HEK293 (cell line): ENCODE data around the gene KLHL6.

Experiments
- CTCF ChIA-PET: fragments of 350-600 bp; formaldehyde crosslinking; extraction: SDS; loops from one replicate; lab custom pipeline; 2021; ENCODE audit warnings: antibody characterized with exemption; lab: Yijun Ruan, JAX
- POLR2A ChIA-PET: fragments of 300-600 bp; formaldehyde crosslinking; extraction: SDS; loops from one replicate; lab custom pipeline; 2020; ENCODE audit warnings: antibody characterized with exemption, inconsistent platforms; lab: Yijun Ruan, JAX
- H3K27ac ChIP-seq: fragments of 200-500 bp; sonication (Bioruptor generic); 2 replicates; pipeline ENCODE4 v1.5.1; 2014; ENCODE audit warnings: low read depth, low read length, control low read depth, inconsistent platforms; ENCODE audit errors: extremely low read depth
- H3K36me3 ChIP-seq, 2 experiments: fragments of 200-500 bp in 1 of 2; sonication (Bioruptor generic) in 1 of 2; 1 replicate in 1 of 2; 2 replicates in 1 of 2; pipeline ENCODE4 v1.5.1; 2014 to 2017; ENCODE audit warnings: inconsistent platforms in 2 of 2, low read length in 2 of 2; ENCODE audit not compliant: control insufficient read depth in 2 of 2, insufficient read depth in 1 of 2
- H3K4me1 ChIP-seq: fragments of 200-500 bp; sonication (Bioruptor generic); 2 replicates; pipeline ENCODE4 v1.5.1; 2014; ENCODE audit warnings: mild to moderate bottlenecking, low read length, inconsistent platforms; ENCODE audit not compliant: control insufficient read depth, insufficient read depth
- H3K4me3 ChIP-seq: 2 replicates; pipeline ENCODE4 v1.5.1; 2011; ENCODE audit warnings: low read depth, mild to moderate bottlenecking, control low read depth, low read length, moderate library complexity
- H3K9me3 ChIP-seq: fragments of 200-500 bp; sonication (Bioruptor generic); 2 replicates; pipeline ENCODE4 v1.5.1; 2014; ENCODE audit warnings: low read depth, low read length, inconsistent platforms; ENCODE audit not compliant: control insufficient read depth, insufficient read depth
- HOXD13 ChIP-seq: sonication (generic); formaldehyde crosslinking; IDR thresholded peaks from 2 replicates; pipeline ENCODE4 v1.8.0; 2022; ENCODE audit warnings: missing genetic modification reagents, borderline replicate concordance
- KLF16 ChIP-seq: fragments of 450-650 bp; formaldehyde crosslinking; IDR thresholded peaks from 2 replicates; pipeline ENCODE4 v1.5.1; 2017; ENCODE audit warnings: missing biosample characterization, missing genetic modification characterization
- PRDM2 ChIP-seq: fragments of 450-650 bp; formaldehyde crosslinking; IDR thresholded peaks from 2 replicates; pipeline ENCODE4 v1.5.1; 2016; ENCODE audit warnings: missing biosample characterization, missing genetic modification characterization, borderline replicate concordance
- ZBTB21 ChIP-seq: fragments of 450-650 bp; formaldehyde crosslinking; IDR thresholded peaks from 2 replicates; pipeline ENCODE4 v1.5.1; 2017; ENCODE audit warnings: missing biosample characterization, missing genetic modification characterization
- ZNF16 ChIP-seq: fragments of 450-650 bp; formaldehyde crosslinking; IDR thresholded peaks from 2 replicates; pipeline ENCODE4 v1.5.1; 2016; ENCODE audit warnings: low read depth, missing biosample characterization, missing genetic modification characterization
- ZNF175 ChIP-seq: fragments of 450-650 bp; formaldehyde crosslinking; IDR thresholded peaks from 2 replicates; pipeline ENCODE4 v1.5.1; 2016; ENCODE audit warnings: missing biosample characterization, missing genetic modification characterization
- ZNF423 ChIP-seq: fragments of 450-650 bp; formaldehyde crosslinking; IDR thresholded peaks from 2 replicates; pipeline ENCODE4 v1.5.1; 2016; ENCODE audit warnings: missing biosample characterization, missing genetic modification characterization
- ZNF510 ChIP-seq: fragments of 450-650 bp; formaldehyde crosslinking; IDR thresholded peaks from 2 replicates; pipeline ENCODE4 v1.5.1; 2018; ENCODE audit warnings: mild to moderate bottlenecking, missing genetic modification characterization, missing biosample characterization; ENCODE audit not compliant: insufficient replicate concordance
- ZNF555 ChIP-seq: fragments of 450-650 bp; formaldehyde crosslinking; conservative IDR thresholded peaks from 2 replicates; pipeline ENCODE4 v1.5.1; 2017; ENCODE audit warnings: missing biosample characterization, mild to moderate bottlenecking, missing genetic modification characterization, inconsistent platforms
- ZNF558 ChIP-seq: fragments of 450-650 bp; formaldehyde crosslinking; IDR thresholded peaks from 2 replicates; pipeline ENCODE4 v1.5.1; 2016; ENCODE audit warnings: missing biosample characterization, missing genetic modification characterization
- ZNF580 ChIP-seq: fragments of 450-650 bp; formaldehyde crosslinking; IDR thresholded peaks from 2 replicates; pipeline ENCODE4 v1.5.1; 2016; ENCODE audit warnings: missing biosample characterization, missing genetic modification characterization
- ZNF660 ChIP-seq: fragments of 450-650 bp; IDR thresholded peaks from 2 replicates; pipeline ENCODE4 v1.5.1; 2018; ENCODE audit warnings: missing biosample characterization, mild to moderate bottlenecking, missing genetic modification characterization
- ZNF670 ChIP-seq: fragments of 450-650 bp; formaldehyde crosslinking; IDR thresholded peaks from 2 replicates; pipeline ENCODE4 v1.5.1; 2016; ENCODE audit warnings: missing biosample characterization, missing genetic modification characterization, low read depth
- ZSCAN18 ChIP-seq: fragments of 450-650 bp; formaldehyde crosslinking; IDR thresholded peaks from 2 replicates; pipeline ENCODE4 v1.5.1; 2016; ENCODE audit warnings: missing biosample characterization, missing genetic modification characterization
- ZXDB ChIP-seq: fragments of 450-650 bp; formaldehyde crosslinking; IDR thresholded peaks from 2 replicates; pipeline ENCODE4 v1.5.1; 2016; ENCODE audit warnings: missing biosample characterization, missing genetic modification characterization
- TF ChIP-seq, protein P1 (sequence below): fragments of 450-650 bp; formaldehyde crosslinking; IDR thresholded peaks from 2 replicates; pipeline ENCODE4 v1.5.1; 2016; ENCODE audit warnings: missing biosample characterization, missing genetic modification characterization, low read depth

KLHL6 gene

DNA sequence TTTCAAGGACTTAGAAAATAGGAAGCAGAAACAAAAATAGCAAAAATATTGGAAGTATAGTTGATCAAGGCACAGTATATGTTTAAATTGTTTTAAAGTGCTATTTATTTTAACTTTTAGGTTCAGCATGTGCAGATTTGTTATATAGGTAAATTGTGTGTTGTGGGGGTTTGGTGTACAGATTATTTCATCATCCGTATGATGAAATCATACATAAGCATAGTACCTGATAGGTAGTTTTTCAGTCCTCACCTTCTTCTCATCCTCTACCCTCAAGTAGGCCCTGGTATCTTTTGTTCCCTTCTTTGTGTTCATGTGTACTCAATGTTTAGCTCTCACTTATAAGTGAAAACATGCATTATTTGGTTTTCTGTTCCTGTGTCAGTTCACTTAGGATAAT is 50.9 kb downstream of the KLHL6 start:
- H3K4me1 ChIP-seq, result no peaks in the 10 kb centered on the region
- no peak overlapping the region for H3K4me3 ChIP-seq
- TF ChIP-seq ZNF175 (tag by site-specific recombination), result no peak
- no peak for TF ChIP-seq ZXDB
- no peak for TF ChIP-seq ZNF510
- no peak for TF ChIP-seq ZNF670
- POLR2A ChIA-PET, result no interaction called here
- H3K9me3 ChIP-seq, result no peaks in the 10 kb centered on the region
- H3K36me3 ChIP-seq, result no peaks in the 10 kb centered on the region
- CTCF ChIA-PET, result interaction anchor here (1.1 kb wide), 1 partner anchor 17 kb away, joined by 3 read pairs; no protein-coding TSS in a partner anchor
- H3K27ac ChIP-seq, result no peak overlapping the region

- no peak overlapping the region for H3K27ac ChIP-seq
- ChIA-PET CTCF (no interaction called here), POLR2A (no interaction called here)
- no peaks in the 10 kb centered on the region for H3K9me3 ChIP-seq
- H3K4me3 ChIP-seq, result no peak overlapping the region
- no peaks in the 10 kb centered on the region for H3K4me1 ChIP-seq
- no peak for TF ChIP-seq ZNF423 (tag by site-specific recombination)
- TF ChIP-seq HOXD13 (CRISPR knock-in tag), result no peak
- no peak for TF ChIP-seq ZNF558
- no peak for TF ChIP-seq ZNF555 (tag by site-specific recombination)
- TF ChIP-seq ZNF16 (tag by site-specific recombination), result no peak
- no peak for TF ChIP-seq PRDM2 (tag by site-specific recombination)
- TF ChIP-seq ZNF580 (tag by site-specific recombination), result no peak
- TF ChIP-seq, protein P1, sequence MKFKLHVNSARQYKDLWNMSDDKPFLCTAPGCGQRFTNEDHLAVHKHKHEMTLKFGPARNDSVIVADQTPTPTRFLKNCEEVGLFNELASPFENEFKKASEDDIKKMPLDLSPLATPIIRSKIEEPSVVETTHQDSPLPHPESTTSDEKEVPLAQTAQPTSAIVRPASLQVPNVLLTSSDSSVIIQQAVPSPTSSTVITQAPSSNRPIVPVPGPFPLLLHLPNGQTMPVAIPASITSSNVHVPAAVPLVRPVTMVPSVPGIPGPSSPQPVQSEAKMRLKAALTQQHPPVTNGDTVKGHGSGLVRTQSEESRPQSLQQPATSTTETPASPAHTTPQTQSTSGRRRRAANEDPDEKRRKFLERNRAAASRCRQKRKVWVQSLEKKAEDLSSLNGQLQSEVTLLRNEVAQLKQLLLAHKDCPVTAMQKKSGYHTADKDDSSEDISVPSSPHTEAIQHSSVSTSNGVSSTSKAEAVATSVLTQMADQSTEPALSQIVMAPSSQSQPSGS, result no peak
- no peak for TF ChIP-seq ZBTB21 (tag by site-specific recombination)
- TF ChIP-seq ZSCAN18 (tag by site-specific recombination), result no peak
- no peak for TF ChIP-seq ZNF660 (tag by site-specific recombination)
- no peak for TF ChIP-seq KLF16 (tag by site-specific recombination)
- H3K36me3 ChIP-seq, result no peaks in the 10 kb centered on the region
Observed at GRCh38 chr3:183503746-183504145, 51.8 kb downstream of the KLHL6 start.
